Kidney tubule cell (primary cell): ENCODE measurements around the gene TMEM209.

Experiments used
- DNase-seq: peaks from one replicate; pipeline ENCODE4 v3.0.0-alpha.2; 2018; ENCODE audit warnings: low spot score

The TMEM209 gene

DNA sequence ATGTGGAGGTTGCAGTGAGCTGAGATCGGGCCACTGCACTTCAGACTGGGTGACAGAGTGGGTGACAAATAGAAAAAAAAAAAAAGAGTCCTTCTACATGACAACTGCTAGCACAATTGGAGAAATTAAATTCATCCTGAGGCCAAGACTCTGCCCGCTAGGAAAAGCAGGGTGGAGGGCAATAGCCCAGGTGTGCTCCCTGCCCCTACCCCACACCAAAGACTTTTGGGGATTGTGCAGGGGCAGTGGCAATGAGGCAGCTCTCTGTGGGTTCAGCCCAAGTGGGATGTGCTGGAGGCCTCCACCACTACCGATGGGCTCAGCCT, 61.3 kb downstream of the TMEM209 start:
- DNase-seq = no peak

DNA sequence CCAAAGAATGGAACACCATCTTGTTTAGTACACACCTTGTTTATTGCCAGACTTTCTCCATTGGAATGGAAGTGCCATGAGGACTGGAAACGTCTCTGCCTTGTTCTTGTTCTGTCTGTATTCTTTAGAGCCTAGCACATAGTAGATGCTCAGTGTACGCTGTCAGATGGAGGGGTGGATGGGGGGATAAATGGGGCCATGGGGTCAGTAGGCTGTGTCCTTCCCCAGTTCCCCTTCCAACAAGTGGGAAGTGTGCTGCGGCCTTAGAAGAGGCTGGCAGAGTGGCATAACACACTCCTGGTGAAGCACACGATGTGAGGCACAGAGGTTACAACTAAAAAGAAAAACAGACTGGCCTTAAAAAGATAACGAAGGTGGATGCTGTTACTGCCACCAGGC, 61.9 kb downstream of the TMEM209 start:
- DNase-seq = no peak

DNA sequence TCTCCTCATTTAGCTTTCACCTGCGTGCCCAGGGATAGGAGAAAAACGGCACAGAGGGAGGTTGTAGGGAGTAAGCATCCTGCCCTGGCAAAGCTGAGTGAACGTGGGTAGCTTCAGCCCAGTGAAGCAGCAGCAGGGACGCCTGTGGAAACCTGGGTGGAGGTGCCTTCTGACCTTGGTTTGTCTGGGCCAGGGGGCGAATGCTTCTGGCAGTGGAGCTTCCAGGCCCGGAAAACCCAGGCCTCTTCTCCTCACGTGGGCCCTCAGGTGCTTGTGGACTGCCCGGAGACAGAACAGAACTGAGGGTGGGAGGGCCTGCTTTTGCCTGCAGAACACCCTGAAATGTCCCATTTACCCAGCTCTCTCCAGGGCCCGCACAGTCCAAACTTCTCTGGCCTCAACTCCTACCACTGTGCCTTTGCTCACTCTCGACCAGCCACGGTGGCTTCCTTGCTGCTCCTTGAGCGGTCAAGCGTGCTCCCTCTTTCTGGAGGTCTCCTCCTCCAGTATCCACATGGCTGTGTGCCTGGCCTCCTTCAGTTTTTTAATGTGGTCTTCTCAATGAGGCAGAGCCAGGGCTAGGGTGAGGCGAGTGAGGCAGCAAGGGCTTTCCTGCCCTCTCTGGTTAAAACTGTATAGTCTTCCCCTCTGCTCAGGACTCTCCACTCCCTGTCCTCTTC, 62.4 kb downstream of the TMEM209 start:
- peak; percentile 74 for DNase-seq

DNA sequence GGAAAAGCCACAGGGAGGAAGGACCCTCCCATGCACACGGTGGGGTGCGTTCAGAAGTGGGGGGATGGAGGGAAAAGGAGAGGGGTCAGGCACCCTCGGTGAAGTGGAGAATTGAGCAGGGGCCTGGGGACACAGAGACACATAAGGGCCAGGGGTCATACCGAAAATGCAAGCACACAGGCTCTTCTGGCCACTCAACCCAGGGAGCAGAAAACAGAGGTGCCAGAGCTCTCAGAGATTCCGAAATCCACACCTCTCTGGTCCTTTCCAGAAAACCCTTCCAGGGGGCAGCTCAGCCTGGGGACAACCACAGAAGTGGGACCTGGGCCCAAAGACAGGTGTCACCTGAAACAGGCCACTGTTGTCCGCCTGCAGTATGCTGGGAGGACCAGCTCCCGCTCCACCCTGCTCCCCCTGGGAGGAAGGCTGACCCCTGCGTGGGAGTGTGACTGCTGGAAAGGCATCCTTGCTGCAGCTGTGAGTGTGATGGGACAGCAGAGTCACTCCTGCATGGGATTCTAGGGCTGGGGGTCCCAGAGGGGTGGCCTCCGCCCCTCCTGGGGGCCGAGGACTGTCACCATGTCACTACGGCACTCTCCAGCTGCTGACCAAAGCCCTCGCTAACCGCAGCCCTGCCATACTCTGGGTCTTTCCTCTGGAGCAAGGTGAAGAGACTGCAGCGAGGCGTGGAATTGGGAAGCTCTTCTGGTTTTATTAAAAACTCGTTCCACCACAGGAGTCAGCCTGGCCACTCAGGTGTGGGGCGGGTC, 63.1 kb downstream of the TMEM209 start:
- DNase-seq = no peak

DNA sequence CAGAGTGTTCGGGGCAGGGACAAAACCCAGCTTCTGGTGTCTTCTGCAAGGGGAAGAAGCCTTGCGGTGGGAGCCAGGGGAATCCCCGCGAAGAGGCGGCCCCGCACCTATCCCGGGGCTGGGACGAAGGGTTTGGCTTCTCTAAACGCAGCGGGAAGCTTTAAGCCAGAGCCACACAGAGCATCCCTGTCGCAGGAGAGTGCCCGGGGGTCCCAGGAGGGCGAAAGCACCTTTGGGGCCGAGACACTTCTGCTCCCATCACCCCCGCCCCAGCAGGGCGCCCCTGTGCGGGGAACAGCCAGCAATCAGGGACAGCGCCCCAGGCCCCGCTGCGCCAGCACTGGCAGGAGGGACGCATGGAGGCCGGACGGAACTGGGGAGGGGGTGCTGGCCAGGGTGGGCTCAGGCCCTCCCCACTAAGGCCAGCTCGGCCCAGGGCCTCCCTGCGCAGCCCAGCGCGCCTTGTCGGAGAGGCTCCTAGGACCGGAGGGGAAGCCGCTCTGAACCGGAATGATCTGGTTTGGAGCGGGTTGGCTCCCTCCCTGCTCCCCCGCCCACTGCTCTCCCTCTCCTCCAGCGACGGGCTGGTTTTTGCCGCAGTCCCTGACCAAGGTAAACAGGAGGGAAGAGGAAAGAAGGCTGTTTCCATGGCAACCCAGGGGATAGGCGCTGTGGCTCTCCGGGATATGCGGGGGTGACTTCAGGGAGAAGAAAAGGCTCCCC, 63.9 kb downstream of the TMEM209 start:
- peak; percentile 47 for DNase-seq

DNA sequence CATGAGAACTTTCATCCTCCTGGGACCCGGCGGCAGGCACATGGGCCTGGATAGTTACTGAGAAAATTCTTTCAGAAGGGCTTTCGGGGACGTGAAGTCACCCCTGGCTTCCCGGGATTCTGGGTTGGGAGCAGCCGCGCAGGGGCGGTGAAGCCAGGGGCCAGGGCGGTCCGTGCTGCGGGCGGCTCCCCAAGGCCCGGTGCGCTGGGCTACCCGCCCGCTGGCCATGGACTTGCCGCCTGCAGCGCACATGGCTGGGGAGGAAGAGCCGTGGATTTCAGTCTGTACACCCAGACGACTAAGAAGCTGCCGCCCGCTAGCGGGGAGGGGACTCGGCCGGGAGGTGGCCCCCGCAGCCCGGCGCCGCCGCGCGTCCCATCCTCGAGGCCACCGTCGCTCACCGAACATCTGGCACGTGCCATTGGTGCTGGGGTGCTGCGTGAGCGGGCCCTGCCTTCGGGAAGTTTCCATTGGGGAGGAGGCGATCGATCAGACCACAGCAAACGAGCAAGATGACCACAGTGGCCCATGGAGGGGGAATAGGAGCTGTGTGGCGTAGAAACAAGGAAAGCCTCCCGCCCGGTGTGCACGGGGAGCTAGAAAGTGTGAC, 64.5 kb downstream of the TMEM209 start:
- no peak for DNase-seq

DNA sequence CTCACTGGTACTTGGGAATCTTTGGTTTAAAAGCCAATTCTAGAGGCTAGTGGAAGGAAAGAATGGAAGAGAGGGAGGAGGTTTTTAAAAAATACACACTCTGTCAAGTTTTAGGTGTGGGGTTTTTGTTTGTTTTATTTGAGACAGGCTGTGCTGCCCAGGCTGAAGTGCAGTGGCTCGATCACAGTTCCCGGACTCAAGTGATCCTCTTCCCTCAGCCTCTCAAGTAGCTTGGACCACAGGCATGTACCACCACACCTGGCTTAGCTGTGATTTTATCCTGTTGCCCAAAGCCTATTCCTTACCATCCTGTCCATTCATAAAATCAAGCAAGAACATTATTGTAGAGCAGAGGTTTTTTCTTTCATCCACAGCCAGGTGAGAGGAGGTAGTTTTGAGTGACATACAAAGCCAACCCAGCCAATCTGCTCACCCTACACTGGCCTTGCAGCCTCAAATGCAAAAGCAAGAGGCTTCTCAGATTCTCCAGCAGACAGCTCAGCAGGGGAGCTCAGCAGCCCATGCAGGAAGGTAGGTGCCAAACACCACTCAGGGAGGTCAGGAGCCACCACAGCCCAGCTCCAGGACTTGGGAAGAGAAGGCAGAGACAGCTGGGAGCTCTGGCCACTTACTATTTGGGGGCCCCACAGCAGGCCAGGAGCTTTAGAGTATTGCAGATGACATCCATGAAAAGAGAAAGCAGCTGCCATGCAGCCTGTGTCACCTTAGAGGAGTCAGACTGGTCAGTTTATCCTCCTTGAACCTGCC, 65.8 kb downstream of the TMEM209 start:
- DNase-seq = no peak

DNA sequence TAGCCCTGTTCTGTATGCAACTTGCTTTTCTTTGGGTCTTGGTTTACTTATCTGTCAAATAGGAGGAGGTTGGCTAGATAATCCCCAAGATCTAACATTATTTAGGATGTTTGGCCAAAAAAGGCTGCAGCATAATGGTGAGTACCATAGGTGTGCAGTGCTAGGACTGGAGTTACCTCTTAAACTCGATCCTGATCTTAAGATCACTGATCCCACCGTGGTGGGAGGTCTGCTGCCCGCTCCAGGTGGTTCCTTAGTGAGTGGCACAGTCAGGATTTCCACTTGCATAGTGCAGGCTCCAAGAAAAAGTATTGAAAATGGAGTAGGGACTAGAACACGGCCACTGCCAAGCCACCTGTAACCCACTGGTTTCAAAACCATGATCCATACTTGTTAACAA, 68.0 kb downstream of the TMEM209 start:
- DNase-seq = no peak

DNA sequence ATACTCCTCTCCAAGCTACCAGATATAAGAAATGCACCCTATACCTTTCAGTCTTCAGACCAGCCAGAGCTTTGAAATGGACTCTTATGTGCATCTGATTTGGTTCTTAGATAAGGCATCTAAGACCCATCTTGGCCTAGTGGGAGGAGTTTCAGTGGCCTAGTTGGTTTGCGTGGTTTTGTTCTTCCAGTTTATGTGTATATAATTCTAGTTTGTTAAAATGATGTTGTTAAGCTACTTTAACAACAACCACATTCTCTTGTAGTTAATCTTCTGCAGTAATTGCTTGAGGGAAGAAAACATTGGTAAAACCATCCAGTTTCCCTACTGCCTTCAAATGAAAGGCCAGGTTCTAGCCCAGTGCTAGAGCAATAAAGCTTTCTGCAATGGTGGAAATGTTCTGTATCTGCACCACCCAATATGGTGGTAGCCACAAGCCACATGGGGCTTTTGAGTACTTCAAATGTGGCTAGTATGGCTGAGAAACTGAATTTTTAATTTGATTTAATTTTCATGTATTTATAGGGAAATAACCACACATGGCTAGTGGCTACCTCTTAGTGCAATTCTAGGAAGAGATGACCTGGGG, 68.5 kb downstream of the TMEM209 start:
- DNase-seq = no peak

DNA sequence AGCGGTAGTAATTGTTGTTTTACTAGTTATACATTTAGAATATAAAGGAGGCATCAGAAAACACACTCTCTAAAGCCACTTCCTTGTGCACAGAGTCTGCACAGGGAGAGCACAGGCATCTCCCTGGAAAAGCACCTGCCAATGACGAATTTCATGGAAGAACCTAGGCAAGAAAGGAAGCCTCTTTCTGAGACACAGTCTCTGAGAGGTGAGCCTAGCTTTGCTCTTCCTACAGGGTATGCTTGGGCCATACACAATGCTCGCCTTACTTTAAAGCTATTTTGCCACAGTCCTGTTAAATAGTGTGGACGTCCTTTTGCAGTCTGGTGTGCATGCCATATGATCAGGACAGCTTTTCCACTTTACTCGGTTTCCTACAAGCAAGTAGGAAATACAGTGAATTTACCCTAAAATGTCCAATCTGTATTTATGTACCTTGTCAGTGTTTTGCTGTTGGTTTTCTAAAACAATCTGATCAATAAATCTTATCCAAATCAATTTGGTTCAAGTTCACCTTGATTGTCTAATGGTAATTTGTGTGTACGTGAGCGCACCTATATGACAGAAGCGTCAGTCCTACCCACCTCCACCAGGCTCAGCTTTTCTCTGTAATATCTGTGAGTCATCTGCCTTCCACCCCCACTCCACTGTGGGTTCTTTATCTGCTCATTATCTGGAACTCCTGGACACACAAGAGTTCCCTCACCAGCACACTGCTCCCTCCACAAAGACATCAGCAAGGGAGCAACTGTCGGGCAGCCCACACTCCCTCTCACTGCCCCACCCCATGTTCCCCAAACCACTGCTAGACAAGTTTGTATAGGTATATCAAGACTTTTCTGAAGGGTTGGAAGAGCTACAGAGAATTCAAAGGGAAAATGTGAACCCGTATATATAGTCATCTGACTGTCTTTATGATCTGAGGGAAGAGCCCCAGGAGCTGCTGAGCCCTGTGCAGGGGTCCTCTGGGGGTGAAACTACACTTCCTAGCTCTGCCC, 69.7 kb downstream of the TMEM209 start:
- peak; percentile 37 for DNase-seq

DNA sequence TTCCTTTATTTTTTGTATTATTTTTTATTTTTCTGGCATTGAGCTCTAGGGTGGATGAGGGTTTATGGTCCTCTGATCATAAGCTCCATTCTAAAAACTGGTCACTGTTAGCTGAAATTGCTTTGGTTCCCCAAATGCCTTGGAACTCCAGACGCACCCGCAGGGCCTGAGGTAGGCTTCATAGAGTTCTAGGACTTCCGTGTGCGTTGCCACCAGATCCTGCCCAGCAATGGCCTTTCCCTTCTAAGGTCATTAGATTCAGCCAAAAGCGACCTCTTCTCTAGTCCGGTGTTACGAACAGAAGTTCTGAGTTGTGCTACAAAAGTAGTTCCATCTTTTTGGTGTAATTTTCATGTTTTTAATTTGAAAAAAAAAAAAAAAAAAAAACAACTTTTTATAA, 70.5 kb downstream of the TMEM209 start:
- no peak for DNase-seq

DNA sequence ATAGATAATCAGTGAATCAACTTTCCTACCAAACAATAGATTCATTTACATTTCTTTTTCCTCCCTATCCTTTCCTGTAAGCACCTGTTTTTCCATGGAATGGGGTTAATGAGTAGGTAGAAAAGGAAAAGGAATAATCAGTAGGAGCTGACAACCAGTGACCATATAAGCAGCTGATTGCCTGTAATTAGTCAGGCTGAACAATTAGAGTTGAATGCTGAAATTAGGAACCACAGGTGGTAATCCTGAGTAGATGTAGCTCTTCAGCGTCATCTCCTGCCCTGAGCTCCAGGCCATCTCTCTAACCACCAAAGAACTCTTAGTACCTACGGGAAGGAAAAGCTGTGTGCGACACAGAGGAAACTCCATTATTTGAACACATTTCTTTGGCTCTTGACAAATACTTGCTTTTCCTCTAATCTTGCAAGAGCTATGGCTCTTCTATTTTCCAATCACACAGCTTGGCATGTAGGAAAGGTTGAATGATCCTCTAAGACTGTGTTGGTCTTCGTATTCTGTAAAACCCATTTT, 71.0 kb downstream of the TMEM209 start:
- no peak for DNase-seq

DNA sequence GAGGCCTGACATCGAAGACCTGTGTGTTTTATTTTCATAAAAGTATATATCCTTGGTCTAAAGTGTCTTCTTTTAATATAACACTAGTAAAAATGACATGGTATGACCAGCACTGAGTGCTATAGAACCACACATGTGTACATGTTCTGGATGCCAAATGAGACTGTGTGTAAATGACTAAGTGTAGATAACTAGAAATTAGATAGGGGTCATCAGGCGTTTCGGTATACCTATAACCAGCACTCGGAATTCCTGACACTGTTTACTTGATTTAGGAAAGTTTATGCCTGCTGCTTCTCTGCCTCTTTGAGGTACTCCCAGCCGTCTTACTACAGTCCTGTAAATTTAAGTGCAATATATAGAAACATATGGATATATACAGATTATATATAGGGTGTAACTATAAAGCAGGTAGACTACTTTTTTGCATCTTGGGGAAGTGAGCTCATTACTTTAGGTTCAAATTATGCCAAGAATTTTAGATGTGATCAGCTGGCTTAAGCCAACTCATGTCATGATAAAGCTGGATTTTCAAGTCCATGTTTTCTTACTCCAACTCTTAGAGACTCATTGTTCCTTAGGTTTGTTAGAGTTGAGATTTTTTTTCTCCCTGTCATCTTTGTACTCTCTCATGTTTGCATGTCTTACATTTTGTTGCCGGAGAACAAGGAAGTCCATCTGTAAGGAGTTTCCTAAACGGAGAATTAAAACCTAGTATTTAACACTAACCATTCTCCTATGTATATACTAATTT, 72.0 kb downstream of the TMEM209 start:
- DNase-seq = no peak

DNA sequence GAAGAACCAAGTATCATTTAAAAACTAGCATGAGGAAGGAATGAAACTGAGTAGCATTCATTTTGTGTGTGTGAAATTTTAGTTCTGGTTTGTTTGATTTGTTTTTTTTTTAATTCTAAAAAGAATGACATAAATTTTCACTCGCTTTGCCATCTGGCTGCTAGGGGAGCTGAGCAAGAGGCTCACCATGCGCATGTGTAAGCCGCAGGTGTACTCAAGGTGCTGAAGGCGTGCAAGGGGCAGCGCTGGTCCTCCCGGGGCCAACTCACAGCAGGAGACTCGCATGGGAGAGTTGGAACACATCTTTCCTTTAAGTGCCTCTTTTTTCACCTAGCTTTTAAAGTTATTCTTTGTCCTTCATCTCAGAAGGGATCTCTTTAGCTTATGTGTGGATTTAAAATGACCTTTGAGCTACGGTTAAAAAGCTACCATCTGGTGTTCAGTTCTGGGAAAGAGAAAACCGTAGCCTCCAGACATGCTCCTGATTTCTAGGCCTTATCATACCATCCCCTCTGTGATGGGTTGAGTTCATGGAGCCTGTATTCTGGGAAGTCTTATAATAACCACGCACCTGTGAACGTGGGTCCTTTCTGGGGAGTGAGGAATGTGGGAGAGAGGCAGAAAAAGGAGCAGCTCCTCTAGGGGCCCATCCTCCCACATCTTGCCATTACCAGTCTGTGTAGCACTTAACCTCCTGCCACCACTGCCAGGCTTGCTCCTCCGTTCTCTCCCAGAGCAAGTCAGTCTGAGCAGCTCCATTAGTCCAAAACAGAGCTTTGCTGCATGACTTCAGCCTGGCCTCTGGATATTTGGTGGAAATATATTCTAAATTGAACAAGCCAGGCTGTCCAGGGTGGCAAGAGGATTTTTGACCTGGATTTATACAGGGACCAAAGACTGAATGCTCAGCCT, 73.0 kb downstream of the TMEM209 start:
- DNase-seq = no peak

DNA sequence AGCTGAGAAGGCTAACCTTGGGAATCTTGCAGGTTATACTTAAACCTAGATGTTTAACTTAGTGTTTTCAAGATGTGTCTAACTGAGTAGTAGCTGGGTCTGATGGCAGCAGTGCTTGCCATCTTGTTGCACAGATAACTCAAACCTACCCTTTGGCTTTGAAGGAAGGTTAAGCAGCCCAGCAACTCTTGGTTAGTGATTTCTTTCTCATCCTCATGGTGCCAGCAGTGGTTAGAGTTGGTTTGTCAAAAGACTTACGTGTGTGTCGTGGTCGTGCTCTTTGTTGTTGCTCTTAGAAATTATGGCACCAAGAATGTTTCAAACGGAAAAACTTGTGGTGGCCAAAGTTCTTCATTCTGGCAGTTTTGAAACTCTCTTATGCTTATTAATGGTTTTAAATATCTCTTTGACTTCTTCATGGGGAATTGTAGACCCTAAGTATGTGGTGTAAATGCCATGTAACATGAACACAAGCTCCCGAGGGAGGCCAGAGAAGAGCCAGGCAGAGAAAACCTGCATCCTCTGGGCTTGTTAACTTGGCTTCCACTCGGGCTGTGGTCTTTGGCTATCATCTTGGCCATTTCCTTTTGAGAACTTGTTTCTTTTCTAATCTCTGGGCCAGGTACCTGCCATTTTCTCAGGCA, 73.9 kb downstream of the TMEM209 start:
- no peak for DNase-seq

DNA sequence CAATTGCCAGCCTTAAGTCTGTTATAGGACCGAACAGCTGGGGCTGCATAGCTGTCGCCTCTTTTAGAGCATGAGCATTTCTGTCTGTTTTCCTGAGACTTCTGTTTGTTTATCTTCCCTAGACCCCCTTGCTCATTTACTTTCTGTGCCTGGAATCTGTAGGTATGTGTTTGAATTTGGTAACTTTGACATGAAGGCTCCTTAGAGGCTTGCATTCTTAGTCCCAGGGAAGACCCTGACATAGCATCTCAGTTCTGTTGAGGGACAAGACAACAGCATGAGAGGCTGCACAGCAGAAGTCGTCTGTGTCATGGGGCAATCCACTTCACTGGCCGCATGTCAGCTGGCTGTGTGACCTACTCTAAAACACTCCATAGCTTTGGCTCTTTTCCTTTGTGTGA, 76.2 kb downstream of the TMEM209 start:
- DNase-seq = no peak

DNA sequence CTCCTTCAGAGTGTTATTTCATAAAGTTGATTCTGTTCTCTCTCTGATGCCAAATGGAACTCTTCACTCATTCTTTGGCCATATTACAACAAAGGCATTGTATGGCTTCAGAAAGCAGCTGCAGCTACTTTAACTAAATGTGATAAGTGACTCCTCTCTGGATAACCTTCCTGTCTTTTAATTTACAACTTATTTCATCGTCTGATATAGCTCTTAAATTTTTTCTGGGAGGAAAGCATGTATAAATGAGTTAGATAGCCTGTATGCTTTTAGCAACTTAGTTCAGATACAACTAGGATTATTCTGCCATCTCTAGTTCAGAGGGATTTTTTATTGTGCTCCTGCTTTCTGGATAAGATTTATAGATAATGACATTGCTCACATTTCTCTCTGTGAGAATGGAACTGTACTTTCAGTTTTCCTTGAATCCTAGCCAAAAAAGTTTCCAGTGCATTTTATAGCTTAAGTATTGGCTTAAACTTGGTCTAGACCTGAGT, 77.3 kb downstream of the TMEM209 start:
- no peak for DNase-seq

DNA sequence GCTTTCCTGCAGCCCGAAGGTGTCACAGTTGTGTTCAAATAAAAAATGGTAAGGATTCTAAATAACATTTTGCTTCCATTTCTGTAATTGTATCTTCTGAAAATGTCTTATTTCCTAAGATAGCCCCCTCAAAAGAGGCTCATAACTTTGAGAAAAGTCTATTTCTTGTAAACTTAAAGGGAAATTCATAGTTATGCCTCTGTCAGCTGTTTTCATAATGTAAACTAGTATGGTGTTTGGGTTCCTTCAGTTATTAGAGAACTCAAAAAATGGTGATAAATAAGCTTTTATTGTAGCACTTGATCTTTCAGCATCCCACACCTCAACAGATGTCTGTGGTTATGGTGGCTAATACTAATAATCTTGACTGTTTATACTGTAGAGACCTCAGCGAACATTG, 77.8 kb downstream of the TMEM209 start:
- no peak for DNase-seq
